Measurements from ENCODE around the gene GREB1.

Gene GREB1

GRCh38 chr2:11616851-11617415, 83.1 kb downstream of the GREB1 start:
- no peak for TF ChIP-seq CTCF (IDR thresholded peaks at IDR 0.05; ENCODE audit: control insufficient read depth, extremely low read depth, insufficient read depth)
- no peak overlapping the region for H3K4me3 ChIP-seq (ENCODE audit: low read depth, low read length)
- no peak for DNase-seq (ENCODE audit: low read depth)

DNA sequence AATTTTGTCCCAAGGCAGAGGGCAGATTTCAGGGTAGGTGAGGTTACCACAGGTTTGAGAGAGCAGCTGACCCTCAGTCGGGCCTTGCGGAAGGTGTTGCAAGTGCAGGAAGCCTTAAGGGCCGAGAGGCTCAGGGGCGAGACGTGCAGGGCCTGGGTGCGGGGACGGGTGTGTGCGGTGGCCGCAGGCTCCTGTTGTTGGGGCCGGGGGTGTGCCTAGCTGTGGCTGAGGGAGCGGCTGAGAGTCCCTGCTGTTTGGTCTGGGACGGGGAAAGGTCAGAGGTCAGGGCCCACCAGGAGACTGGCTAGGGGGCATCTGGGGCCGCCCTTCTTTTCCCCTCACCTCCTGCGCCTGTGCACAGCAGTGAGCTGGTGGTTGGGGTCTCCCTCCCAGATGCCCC, 83.7 kb downstream of the GREB1 start:
- H3K4me3 ChIP-seq (ENCODE audit: low read depth, low read length) = no peak overlapping the region
- TF ChIP-seq CTCF (IDR thresholded peaks at IDR 0.05; ENCODE audit: control insufficient read depth, extremely low read depth, insufficient read depth) = no peak
- DNase-seq (ENCODE audit: low read depth) = no peak

DNA sequence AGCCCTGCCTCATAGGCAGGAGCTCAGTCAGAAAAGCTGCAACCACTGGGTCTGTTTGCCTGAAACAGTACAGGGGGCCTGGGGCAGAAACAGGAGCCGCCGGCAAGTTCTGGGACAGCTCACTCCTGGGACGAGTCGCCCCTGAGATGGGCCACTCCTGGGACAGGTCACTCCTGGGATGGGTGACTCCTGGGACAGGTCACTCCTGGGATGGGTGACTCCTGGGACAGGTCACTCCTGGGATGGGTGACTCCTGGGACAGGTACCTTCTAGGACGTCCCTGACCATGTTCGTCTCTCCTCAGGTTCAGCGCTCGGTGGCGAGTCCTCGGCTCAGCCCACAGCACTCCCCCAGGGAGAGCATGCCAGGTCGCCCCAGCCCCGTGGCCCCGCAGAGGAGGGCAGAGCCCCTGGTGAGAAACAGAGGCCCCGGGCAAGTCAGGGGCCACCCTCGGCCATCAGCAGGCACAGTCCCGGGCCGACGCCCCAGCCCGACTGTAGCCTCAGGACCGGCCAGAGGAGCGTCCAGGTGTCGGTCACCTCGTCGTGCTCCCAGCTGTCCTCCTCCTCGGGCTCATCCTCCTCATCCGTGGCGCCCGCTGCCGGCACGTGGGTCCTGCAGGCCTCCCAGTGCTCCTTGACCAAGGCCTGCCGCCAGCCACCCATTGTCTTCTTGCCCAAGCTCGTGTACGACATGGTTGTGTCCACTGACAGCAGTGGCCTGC, 84.3 kb downstream of the GREB1 start:
- no peak for TF ChIP-seq CTCF (IDR thresholded peaks at IDR 0.05; ENCODE audit: control insufficient read depth, extremely low read depth, insufficient read depth)
- no peak overlapping the region for H3K4me3 ChIP-seq (ENCODE audit: low read depth, low read length)
- DNase-seq (ENCODE audit: low read depth) = no peak

DNA sequence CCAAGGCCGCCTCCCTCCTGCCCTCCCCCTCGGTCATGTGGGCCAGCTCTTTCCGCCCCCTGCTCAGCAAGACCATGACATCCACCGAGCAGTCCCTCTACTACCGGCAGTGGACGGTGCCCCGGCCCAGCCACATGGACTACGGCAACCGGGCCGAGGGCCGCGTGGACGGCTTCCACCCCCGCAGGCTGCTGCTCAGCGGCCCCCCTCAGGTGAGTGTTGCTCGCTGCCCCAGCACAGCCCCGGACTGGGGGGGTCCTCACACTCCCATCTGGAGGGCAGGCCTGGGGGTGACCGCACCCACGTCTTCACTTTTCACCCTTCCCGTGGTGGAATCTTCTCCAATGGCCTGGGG, 84.8 kb downstream of the GREB1 start:
- TF ChIP-seq CTCF (IDR thresholded peaks at IDR 0.05; ENCODE audit: control insufficient read depth, extremely low read depth, insufficient read depth) = no peak
- DNase-seq (ENCODE audit: low read depth) = no peak
- H3K4me3 ChIP-seq (ENCODE audit: low read depth, low read length) = no peak overlapping the region

DNA sequence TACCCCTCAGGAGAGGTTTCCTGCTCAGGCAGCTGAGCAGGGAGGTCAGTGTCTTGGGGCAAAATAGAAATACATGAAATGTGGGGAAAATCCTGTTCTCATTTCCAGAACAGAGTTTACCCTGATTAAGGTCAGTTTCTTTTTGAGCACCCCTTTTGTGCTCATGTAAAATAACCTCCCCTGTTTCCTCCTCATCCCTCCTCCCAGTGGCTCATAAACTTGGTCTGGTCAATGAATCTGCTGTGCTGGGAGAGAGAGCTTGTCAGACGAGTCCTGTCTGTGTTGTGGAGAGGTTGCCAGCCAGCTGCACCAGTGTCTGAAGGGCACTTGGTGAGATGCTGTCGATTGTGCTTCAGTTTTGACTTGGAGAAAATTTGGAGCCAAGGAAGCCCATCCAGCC, 87.6 kb downstream of the GREB1 start:
- no peak for TF ChIP-seq CTCF (IDR thresholded peaks at IDR 0.05; ENCODE audit: control insufficient read depth, extremely low read depth, insufficient read depth)

DNA sequence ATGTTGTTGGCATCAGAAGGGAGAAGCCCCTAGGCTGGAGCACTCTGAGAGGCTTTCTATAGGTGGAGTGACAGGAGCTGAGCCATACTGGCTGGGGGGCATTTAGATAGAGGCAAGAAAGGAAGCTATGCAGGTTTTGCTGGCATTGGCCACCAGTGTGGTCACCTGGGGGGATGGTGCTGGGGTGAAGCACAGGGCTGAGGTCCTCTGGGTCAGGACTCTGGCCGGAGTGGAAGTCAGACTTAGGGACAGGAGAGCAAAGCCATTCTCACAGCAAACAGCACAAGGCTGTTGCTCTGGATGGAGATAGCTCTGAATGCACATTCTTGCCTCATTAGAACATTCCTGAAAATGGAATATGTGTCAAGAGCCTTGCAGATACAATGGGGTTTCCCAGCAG, 88.8 kb downstream of the GREB1 start:
- no peak overlapping the region for H3K4me3 ChIP-seq (ENCODE audit: low read depth, low read length)
- no peak for DNase-seq (ENCODE audit: low read depth)
- no peak for TF ChIP-seq CTCF (IDR thresholded peaks at IDR 0.05; ENCODE audit: control insufficient read depth, extremely low read depth, insufficient read depth)

More for the DNA sequence above, 87.6 kb downstream of the GREB1 start:
- H3K4me3 ChIP-seq (ENCODE audit: low read depth, low read length) = no peak overlapping the region
- peak; percentile 34 for DNase-seq (ENCODE audit: low read depth)

DNA sequence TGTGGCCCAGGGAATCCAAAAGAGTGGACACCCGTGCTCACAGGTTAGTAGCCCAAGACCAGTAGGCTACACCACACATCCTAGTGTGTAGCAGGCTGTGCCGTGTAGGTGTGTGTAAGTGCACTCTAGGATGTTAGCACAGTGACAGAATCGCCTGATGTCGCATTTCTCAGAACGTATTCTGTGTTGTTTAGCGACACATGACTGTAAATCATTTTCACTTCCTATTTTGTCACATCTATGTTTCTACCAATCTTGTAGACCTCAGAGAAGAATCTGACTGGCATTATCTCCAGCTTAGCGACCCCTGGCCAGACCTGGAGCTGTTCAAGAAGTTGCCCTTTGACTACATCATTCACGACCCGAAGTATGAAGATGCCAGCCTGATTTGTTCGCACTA, 91.0 kb downstream of the GREB1 start:
- no peak for TF ChIP-seq CTCF (IDR thresholded peaks at IDR 0.05; ENCODE audit: control insufficient read depth, extremely low read depth, insufficient read depth)
- H3K4me3 ChIP-seq (ENCODE audit: low read depth, low read length) = no peak overlapping the region
- no peak for DNase-seq (ENCODE audit: low read depth)

All from LNCaP clone FGC (cell line).